Activated CD4-positive, alpha-beta T cell treated with anti-CD3 and anti-CD28 coated beads for 24 hours (primary cell): Measurements from ENCODE around the gene ADAMTS17.

Source experiments
- DNase-seq, 2 donors: peaks; one replicate each; pipeline ENCODE4 v3.0.0-alpha.2; 2020; ENCODE audit warnings: low read depth in 2 of 2

ADAMTS17 gene, protein sequence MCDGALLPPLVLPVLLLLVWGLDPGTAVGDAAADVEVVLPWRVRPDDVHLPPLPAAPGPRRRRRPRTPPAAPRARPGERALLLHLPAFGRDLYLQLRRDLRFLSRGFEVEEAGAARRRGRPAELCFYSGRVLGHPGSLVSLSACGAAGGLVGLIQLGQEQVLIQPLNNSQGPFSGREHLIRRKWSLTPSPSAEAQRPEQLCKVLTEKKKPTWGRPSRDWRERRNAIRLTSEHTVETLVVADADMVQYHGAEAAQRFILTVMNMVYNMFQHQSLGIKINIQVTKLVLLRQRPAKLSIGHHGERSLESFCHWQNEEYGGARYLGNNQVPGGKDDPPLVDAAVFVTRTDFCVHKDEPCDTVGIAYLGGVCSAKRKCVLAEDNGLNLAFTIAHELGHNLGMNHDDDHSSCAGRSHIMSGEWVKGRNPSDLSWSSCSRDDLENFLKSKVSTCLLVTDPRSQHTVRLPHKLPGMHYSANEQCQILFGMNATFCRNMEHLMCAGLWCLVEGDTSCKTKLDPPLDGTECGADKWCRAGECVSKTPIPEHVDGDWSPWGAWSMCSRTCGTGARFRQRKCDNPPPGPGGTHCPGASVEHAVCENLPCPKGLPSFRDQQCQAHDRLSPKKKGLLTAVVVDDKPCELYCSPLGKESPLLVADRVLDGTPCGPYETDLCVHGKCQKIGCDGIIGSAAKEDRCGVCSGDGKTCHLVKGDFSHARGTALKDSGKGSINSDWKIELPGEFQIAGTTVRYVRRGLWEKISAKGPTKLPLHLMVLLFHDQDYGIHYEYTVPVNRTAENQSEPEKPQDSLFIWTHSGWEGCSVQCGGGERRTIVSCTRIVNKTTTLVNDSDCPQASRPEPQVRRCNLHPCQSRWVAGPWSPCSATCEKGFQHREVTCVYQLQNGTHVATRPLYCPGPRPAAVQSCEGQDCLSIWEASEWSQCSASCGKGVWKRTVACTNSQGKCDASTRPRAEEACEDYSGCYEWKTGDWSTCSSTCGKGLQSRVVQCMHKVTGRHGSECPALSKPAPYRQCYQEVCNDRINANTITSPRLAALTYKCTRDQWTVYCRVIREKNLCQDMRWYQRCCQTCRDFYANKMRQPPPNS

GRCh38 chr15:100341750-100342560 lies at the start of gene ADAMTS17:
TSS of gene ADAMTS17 (minus strand) at chr15:100341975. CDS start at chr15:100341899, 76 bp downstream.
- DNase-seq = peak; percentile 90 to 91

GRCh38 chr15:100385300-100386050 lies 43.7 kb upstream of the ADAMTS17 start:
- DNase-seq = no peak

- no peak for DNase-seq
Measured at GRCh38 chr15:100384108-100384410, 42.3 kb upstream of the ADAMTS17 start.

DNA sequence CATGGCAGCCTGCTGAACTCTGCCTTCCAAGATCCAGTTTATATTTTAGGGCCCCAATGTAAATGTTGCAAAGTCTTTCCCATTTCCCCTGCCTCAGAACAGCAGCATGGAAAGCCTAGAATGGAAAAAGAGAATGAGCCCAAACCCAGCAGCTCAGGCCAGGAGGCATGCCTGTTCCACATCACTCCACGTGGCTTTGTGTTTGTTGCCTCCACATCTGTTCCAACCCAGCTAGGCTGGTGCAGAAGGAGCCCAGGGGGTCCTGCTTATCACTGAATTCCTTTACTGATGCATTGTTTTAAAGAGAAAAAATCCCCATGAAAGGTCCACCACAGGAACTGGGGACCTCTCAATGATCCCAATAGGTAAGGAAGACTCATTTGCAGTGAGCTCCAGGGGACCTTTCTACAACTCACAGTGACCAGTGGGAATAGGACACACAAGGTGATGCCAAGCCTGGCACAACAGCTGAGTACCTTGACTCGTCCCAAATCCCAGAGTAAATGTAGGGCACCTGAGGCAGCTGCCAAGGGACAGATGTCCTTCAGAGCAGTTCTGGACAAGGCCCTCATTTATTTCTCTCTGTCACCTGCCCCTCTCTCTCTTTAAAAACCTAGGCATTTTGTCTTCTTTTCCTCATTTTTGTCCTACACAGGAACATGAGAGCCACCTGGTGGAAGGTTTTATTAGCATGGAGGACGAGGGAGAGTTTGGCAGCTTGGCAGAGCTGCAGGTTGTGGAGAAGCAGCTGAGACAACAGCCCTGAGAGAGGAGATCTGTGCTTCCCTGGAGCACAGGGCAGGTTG lies 41.7 kb upstream of the ADAMTS17 start:
- DNase-seq = no peak

- DNase-seq = no peak
Measured at GRCh38 chr15:100373942-100374341, 32.2 kb upstream of the ADAMTS17 start.

DNA sequence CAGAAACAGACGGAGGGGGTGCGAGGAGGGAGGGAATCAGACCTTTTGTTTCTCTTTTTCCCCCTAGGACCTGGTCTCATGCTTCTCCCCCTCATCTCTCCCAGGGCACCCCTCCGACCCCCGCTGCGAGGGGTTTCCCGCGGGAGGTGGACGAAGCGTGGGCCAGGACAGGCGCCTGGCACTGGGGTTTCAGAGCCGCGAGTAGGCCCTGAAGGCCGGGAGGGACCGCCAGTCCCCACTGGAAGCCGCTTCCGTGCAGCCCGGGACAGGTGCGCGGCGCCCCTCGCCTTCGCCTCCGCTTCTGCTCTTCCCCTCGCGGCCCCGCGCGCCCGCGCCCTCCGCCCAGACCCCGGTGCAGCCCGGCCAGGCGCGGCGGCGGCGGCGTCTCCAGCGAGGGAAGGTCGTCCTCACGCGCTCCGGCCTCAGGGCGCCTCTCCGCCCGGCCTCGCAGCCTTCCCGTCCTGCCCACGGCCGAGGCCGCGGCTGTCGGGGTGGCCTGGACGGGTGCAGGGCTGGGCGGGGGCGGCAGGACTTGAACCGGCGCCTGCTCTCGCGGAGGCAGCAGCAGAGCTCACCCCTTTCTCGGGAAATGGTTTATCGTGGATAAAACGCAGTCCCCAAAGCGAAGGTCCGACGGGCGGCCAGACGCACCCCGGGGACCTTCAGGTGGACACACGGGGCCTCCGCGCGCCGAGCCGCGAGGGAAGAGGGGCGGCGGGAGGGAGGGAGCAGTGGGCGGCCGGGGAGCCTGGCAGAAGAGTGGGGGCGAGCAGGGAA lies 31.5 kb upstream of the ADAMTS17 start:
- no peak for DNase-seq

- no peak for DNase-seq
Measured at GRCh38 chr15:100372739-100373119, 31.0 kb upstream of the ADAMTS17 start.

DNA sequence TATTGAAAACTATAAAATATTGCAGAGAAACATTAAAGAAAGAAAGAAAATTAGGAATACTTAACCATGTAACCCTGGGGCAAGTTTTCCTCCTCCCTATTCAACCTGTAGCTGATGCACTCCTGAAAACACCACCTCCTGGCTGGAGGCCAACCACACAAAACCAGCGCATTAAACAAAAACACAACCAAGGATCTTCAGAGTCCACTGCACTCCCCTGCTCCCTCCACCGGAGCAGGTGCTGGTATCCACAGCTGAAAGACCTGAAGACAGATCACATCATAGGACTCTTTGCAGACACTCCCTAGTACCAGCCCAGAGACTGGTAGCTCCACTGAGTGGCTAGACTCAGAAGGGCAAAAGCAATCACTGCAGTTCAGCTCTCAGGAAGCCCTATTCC lies 13.6 kb upstream of the ADAMTS17 start:
- no peak for DNase-seq

DNA sequence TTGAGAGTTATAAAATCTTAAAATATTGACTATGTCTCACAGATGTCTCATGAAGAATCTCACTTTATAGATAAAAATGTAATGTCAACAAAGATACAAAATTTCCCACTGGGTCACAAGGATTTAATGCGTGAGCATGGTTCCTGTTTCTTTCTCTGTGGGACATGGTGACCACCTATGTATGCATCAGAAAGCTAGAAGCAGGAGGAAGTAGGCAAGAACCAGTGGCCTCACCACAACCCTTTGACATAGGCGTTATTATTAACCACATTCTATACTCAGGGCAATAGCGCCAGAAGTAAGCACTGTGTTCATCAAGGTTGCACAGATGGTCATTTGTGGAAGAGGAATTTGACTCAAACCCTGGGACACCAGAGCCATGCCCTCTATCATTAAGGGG lies 11.7 kb upstream of the ADAMTS17 start:
- no peak for DNase-seq

GRCh38 chr15:100350434-100351226 lies 8.9 kb upstream of the ADAMTS17 start:
- DNase-seq = no peak

DNA sequence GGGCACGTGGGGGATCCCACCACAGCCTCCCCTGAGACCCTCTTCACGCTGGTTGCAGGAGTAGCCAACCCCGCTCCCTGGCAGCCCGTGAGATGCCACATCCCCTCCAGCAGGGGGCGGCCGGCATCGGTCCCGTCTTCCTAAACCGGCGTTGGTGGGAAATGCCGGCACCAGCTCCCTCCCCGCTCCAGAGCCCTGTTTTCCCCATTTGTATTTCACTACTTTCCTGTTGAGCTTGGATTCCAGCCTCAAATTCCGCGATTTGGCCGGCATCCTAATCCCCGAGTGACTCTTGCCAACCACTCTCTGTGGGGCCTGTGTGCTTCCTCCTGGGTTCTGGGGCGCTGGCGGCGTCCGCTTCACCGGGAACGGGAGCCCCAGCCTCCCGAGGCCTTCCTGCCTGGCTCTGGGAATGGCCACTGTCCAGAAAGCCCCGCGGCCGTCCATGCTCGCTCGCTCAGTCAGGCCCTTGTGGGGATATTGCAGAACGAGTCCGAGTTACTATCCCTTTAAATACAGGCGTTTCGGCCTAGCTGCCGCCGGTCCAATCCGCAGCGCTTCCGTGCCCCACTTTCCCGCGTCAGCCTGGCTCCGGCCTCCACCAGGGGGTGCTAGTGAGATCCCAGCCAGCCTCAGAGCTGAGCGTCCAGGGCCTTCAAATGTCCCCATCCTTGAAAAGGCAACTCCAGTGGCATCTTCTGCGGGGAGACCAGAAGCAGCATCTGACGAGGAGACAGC lies 8.1 kb upstream of the ADAMTS17 start:
- DNase-seq = peak; percentile 82 to 83

GRCh38 chr15:100349321-100349695 lies 7.5 kb upstream of the ADAMTS17 start:
- DNase-seq = no peak

GRCh38 chr15:100348578-100348977 lies 6.8 kb upstream of the ADAMTS17 start:
- no peak for DNase-seq

GRCh38 chr15:100346866-100347512 lies 5.2 kb upstream of the ADAMTS17 start:
- no peak for DNase-seq

GRCh38 chr15:100345438-100345837 lies 3.7 kb upstream of the ADAMTS17 start:
- no peak for DNase-seq

DNA sequence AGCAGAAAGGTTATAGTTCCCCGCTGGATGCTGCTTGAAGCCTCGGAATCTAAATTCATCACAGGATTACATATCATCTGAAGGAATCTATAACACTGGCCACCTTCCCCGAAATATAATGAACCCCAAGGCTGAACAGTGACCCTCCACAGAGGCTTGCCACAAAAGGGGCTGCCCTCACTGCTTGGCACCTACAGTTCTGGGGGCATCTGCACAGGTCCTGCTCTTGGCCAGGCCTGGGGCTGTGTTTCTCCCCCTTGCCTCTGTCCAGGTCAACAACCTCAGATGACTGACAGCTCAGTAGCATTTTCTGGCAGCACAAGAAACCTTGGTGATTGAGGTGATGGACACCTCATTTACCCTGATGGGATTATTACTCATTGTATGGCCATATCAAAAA lies 1.5 kb upstream of the ADAMTS17 start:
- DNase-seq = no peak

GRCh38 chr15:100341239-100341749 lies 481 bp downstream of the ADAMTS17 start:
- no peak for DNase-seq
